ENCODE results near the gene ATG101.

The ATG101 gene

GRCh38 chr12:52058631-52059361 lies 11.0 kb upstream of the ATG101 start:
- no peak for DNase-seq

- no peak for DNase-seq
Measured at GRCh38 chr12:52059582-52060497, 9.9 kb upstream of the ATG101 start.

- no peak for DNase-seq
Measured at GRCh38 chr12:52060498-52061177, 9.1 kb upstream of the ATG101 start.

- no peak for DNase-seq
Measured at GRCh38 chr12:52061470-52062166, 8.2 kb upstream of the ATG101 start.

GRCh38 chr12:52062167-52063081 lies 7.4 kb upstream of the ATG101 start:
- no peak for DNase-seq

GRCh38 chr12:52063082-52063924 lies 6.5 kb upstream of the ATG101 start:
- no peak for DNase-seq

- no peak for DNase-seq
Measured at GRCh38 chr12:52063981-52064649, 5.7 kb upstream of the ATG101 start.

- DNase-seq = no peak
Measured at GRCh38 chr12:52066346-52067080, 3.3 kb upstream of the ATG101 start.

GRCh38 chr12:52067081-52067374 lies 2.8 kb upstream of the ATG101 start:
- DNase-seq = no peak

GRCh38 chr12:52070185-52070925 lies 577 bp downstream of the ATG101 start:
- no peak for DNase-seq

- DNase-seq = no peak
Measured at GRCh38 chr12:52073531-52074381, 4.0 kb downstream of the ATG101 start.

GRCh38 chr12:52074971-52075724 lies 5.4 kb downstream of the ATG101 start:
- no peak for DNase-seq

- no peak for DNase-seq
Measured at GRCh38 chr12:52076811-52077210, 7.0 kb downstream of the ATG101 start.

GRCh38 chr12:52078276-52078675 lies 8.5 kb downstream of the ATG101 start:
- no peak for DNase-seq

- peak; percentile 72 for DNase-seq
Measured at GRCh38 chr12:52079576-52080402, 10.0 kb downstream of the ATG101 start, which contains the start of gene SMIM41. Gene SMIM41 (plus strand): TSS chr12:52079704. CDS start chr12:52079780, 76 bp downstream.
